ENCODE results near the gene DCC.

The DCC gene

DNA sequence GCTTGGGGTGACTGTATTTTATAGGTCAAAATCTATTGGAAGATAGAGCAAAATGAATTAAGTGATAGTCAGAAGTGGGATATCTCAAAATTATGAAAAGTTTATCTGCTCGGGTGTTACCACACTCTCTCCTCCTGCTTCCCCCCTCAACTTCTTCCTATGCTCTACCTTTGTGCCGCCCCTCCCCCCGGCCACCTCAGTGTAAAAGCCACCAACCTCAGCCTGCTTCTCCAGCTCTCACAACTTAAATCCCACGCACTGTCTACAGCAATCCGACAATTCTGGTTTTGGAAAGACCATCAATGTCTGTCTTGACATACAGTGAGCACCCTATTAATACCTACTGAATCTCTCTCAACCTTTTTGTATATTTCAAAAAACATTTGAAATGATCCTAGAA, 164.6 kb downstream of the DCC start:
- DNase-seq (ENCODE audit: low read depth) = no peak
- no peak overlapping the region for H3K4me3 ChIP-seq (replicated peaks; ENCODE audit: low read depth, low read length)
- TF ChIP-seq, protein P1, sequence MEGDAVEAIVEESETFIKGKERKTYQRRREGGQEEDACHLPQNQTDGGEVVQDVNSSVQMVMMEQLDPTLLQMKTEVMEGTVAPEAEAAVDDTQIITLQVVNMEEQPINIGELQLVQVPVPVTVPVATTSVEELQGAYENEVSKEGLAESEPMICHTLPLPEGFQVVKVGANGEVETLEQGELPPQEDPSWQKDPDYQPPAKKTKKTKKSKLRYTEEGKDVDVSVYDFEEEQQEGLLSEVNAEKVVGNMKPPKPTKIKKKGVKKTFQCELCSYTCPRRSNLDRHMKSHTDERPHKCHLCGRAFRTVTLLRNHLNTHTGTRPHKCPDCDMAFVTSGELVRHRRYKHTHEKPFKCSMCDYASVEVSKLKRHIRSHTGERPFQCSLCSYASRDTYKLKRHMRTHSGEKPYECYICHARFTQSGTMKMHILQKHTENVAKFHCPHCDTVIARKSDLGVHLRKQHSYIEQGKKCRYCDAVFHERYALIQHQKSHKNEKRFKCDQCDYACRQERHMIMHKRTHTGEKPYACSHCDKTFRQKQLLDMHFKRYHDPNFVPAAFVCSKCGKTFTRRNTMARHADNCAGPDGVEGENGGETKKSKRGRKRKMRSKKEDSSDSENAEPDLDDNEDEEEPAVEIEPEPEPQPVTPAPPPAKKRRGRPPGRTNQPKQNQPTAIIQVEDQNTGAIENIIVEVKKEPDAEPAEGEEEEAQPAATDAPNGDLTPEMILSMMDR (IDR thresholded peaks at IDR 0.05; ENCODE audit: low read length, missing control alignments) = no peak

DNA sequence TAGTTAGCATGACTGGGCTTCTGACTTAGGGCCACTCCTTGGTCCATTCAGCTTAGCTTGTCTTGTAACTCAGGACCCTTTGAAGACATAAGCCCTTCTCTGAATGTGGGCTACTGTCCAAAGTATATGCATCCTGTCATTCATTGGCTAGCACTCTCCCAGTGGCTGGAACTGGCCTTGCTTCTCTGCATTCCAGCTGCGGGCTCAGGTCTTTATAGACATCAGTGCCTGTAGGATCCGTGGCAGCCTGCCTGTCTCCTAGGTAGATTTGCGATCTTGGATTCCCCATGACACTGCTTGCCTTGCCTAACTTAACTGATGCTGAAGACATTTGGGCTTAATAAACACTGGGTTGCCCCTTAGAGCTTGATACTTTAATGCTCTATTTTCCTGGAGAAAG, 170.1 kb downstream of the DCC start:
- H3K4me3 ChIP-seq (replicated peaks; ENCODE audit: low read depth, low read length) = no peak overlapping the region

DNA sequence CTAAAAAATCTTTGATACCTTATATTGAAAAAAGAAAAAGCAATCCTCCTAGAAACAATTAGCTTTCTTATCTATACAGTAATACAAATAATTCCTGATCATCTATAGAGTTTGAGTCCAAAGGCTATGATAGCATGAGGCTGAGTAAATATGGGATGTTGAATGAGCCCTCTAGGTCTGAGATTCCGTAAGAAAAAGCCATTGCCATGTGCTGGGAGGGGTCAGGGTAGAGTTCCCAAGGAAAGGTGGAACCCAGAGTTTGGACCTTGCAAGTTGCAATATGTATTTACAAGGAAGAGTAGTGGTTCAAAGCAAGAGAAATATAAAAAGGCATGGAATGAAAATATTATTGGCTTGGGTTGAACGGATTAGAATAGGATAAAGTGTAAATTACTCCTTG, 178.1 kb downstream of the DCC start:
- no peak overlapping the region for H3K4me3 ChIP-seq (replicated peaks; ENCODE audit: low read depth, low read length)
- no peak for DNase-seq (ENCODE audit: low read depth)
- TF ChIP-seq, protein P1 (IDR thresholded peaks at IDR 0.05; ENCODE audit: low read length, missing control alignments) = no peak

More for the DNA sequence above, 170.1 kb downstream of the DCC start:
- no peak for DNase-seq (ENCODE audit: low read depth)
- TF ChIP-seq, protein P1 (IDR thresholded peaks at IDR 0.05; ENCODE audit: low read length, missing control alignments) = no peak

DNA sequence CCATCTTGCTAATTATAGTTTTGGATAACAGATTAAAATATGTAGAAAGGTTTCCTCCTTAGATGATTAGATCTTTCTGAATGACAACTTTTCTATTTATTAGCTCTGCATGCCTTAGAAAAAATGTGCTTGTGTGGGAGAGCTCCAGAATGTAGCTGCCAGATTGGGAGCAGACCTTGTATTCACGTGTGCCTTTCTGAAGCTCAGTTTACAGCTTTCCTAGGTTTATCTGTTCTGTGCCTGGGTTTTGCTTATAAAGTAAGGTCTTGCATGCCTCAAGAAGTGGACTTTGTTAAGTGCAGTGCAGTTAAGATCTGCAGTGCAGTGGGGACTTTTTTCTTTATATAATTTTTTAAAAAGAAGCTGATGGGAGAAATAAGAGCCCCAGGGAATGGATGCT, 179.0 kb downstream of the DCC start:
- DNase-seq (ENCODE audit: low read depth) = no peak
- TF ChIP-seq, protein P1 (IDR thresholded peaks at IDR 0.05; ENCODE audit: low read length, missing control alignments) = no peak
- no peak overlapping the region for H3K4me3 ChIP-seq (replicated peaks; ENCODE audit: low read depth, low read length)

DNA sequence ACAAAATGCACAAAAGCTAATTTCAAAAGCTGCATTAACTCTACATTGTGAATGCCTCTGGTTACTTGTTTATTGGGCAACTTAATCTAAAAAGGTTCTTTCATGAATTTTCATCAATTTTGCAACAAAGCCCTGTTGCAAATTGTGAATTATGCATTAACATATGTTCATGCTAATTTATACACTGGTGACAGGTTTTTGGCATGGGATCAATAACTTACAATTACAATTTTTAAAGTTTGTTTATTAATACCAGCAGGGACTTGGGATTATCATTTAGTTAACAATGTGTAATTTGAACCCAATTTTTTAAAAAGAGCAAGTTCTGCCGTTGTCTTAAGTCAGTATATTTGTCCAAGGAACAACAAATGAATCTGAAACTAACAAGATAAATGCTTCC, 183.6 kb downstream of the DCC start:
- no peak for DNase-seq (ENCODE audit: low read depth)
- H3K4me3 ChIP-seq (replicated peaks; ENCODE audit: low read depth, low read length) = no peak overlapping the region
- TF ChIP-seq, protein P1 (IDR thresholded peaks at IDR 0.05; ENCODE audit: low read length, missing control alignments) = no peak

DNA sequence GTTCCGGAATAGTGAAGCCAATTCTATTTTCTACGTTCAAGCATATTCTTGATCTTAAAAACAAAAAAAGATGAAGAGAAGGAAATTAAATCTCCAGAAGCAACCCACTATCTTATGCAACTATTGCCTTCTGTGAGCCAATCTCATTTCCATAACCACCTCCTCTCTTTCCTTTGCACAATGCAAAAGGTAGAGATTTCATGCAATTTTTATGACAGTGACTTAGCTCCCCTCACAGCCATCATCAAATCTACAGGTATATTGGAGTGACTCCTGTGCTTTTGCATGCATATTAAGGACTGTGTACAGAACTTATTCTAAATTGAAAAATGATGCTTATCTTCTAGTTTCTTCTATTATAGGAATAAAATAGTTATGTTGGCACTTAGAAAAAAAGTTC, 191.8 kb downstream of the DCC start:
- TF ChIP-seq, protein P1 (IDR thresholded peaks at IDR 0.05; ENCODE audit: low read length, missing control alignments) = no peak
- no peak overlapping the region for H3K4me3 ChIP-seq (replicated peaks; ENCODE audit: low read depth, low read length)
- no peak for DNase-seq (ENCODE audit: low read depth)

DNA sequence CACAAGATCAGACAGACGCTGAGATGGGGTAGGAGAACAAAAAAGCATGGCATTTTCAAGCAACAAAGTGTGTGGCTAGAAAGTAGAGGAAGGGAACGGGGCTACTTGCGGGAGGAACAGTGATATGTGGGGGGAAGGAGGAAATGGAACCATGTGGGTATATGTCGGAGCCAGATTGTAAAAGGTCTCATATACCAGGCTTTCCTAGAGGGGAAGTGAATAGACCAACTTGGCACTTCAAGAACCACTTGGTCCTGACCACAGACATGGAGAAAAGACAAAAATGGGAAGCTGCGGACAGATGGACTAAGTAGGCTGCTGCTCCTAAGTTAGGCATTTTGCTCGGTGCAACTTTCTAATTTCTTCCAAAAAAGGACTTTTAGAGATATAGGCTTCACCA, 196.0 kb downstream of the DCC start:
- TF ChIP-seq, protein P1 (IDR thresholded peaks at IDR 0.05; ENCODE audit: low read length, missing control alignments) = no peak
- H3K4me3 ChIP-seq (replicated peaks; ENCODE audit: low read depth, low read length) = no peak overlapping the region
- no peak for DNase-seq (ENCODE audit: low read depth)
